C4-2B (cell line): ENCODE results near the gene GOLT1A.

Source experiments
- H3K27ac ChIP-seq: fragments of 450-650 bp; 2 replicates; pipeline ENCODE4 v1.5.1; 2017
- CTCF ChIP-seq: fragments of 450-650 bp; conservative IDR thresholded peaks from 2 replicates; pipeline ENCODE4 v1.5.1; 2017; ENCODE audit warnings: mild to moderate bottlenecking
- ZFX ChIP-seq: fragments of 450-650 bp; IDR thresholded peaks from 2 replicates; pipeline ENCODE4 v1.6.1; 2017

The GOLT1A gene

GRCh38 chr1:204151552-204152309, 62.1 kb downstream of the GOLT1A start, which contains the start of gene ETNK2:
Gene ETNK2, minus strand, starts transcription at chr1:204152044. Its CDS starts 192 bp downstream, at chr1:204151852.
- no peak within 1 kb of the TSS; the same call in 1 of the 2 replicates for H3K27ac ChIP-seq
- no peak for TF ChIP-seq ZFX
- TF ChIP-seq CTCF = no peak

- TF ChIP-seq CTCF = no peak
- no peak for TF ChIP-seq ZFX
- H3K27ac ChIP-seq = no peak overlapping the region; the same call in 1 of the 2 replicates
These were observed 62.9 kb downstream of the GOLT1A start for GRCh38 chr1:204150702-204151551.

DNA sequence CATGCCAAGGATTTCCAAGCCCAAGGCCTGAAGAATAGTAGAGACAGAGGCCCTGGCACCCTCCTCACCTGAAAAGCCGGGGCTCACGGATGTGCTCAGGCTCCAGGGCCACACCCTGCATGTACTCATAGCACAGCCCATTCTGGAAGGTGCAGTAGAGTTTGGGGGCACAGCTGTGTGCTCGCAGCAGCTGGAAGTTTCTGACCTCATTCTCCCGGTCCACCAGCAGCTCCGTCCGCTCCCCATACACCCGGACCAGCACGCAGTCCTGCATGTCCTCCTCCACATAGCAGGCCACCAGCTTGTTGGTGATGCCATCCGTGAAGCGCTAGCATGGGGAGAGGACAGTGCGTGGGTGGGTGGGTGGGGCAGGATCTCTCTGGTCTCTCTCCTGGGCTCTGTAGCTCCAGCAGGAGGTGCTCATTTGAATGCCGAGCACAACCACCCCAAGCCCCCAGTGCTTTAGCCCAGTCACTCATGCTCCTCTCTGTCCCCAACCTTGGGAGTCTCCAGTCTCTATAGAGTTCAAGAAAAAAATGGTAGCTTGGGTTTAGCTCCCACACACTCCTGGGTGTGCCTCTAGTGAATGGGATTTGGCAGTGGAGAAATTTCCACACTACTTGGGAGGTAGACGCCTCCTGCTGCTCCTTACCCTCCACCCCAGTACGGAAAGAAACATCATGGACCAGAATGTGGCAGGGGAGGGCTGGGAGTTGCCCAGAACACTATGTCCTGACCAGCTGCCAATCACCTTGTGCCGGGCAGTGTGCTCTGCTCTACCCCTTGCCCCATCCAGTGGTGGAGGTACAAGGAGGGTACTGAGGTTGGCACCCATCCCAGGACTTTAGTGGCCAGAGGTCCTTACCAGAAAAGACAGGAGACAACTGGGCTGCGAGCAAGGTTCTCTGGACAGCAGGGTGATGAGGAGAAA, 63.9 kb downstream of the GOLT1A start:
- TF ChIP-seq ZFX (no peak), CTCF (no peak)
- H3K27ac ChIP-seq = peak overlapping the region; percentile 78

GRCh38 chr1:204149107-204149506, 64.7 kb downstream of the GOLT1A start:
- TF ChIP-seq ZFX = no peak
- TF ChIP-seq CTCF = no peak
- H3K27ac ChIP-seq = peak overlapping the region; percentile 78
